IMR-90 (cell line): Measurements from ENCODE around the gene GCKR. TPM values are rescaled to one million over a fixed set of nuclear protein-coding genes. Genes with fewer than 3 reads are reported as not detected.

ENCODE experiments used
- ATAC-seq: fragments of 200-7000 bp; cut with Tn5 transposase; 2 replicates; pipeline ENCODE4 v1.9.1; 2020; ENCODE audit warnings: low read depth, mild to moderate bottlenecking, moderate library complexity
- BruUV-seq: library from RNA; stranded (reverse); fragments of 400-500 nt; replicated peaks from 2 replicates; lab custom pipeline; 2021; lab: Mats Ljungman, UMichigan
- CTCF ChIA-PET: fragments of 300-600 bp; formaldehyde crosslinking; extraction: SDS; loops from one replicate; lab custom pipeline; 2021; ENCODE audit warnings: antibody characterized with exemption; lab: Yijun Ruan, JAX
- POLR2A ChIA-PET: fragments of 300-600 bp; sonication (Branson Sonifier 250); formaldehyde crosslinking; loops from one replicate; lab custom pipeline; 2022; ENCODE audit warnings: antibody characterized with exemption; ENCODE audit not compliant: unreplicated experiment; lab: Charles Lee
- DNase-seq: peaks from one replicate; pipeline ENCODE4 v3.0.0; 2013
- H2AFZ ChIP-seq: replicated peaks from 2 replicates; pipeline ENCODE3; 2013; ENCODE audit warnings: low read length, mild to moderate bottlenecking; ENCODE audit not compliant: poor library complexity
- H2AK5ac ChIP-seq: 2 replicates; pipeline ENCODE4 v1.6.1; 2013; ENCODE audit warnings: low read depth, low read length, inconsistent platforms
- H2AK9ac ChIP-seq: replicated peaks from 2 replicates; pipeline ENCODE3; 2013; ENCODE audit warnings: mild to moderate bottlenecking, low read depth, low read length, moderate library complexity; ENCODE audit not compliant: poor library complexity
- H2BK120ac ChIP-seq: 2 replicates; pipeline ENCODE4 v1.6.1; 2013; ENCODE audit warnings: low read depth, low read length, inconsistent platforms
- H2BK15ac ChIP-seq: 3 replicates; pipeline ENCODE4 v1.6.1; 2013; ENCODE audit warnings: low read depth, low read length, inconsistent platforms
- H2BK20ac ChIP-seq: 2 replicates; pipeline ENCODE4 v1.6.1; 2013; ENCODE audit warnings: low read depth, mild to moderate bottlenecking, inconsistent platforms, low read length, moderate library complexity
- H2BK5ac ChIP-seq: 2 replicates; pipeline ENCODE4 v1.6.1; 2013; ENCODE audit warnings: mild to moderate bottlenecking, low read depth, low read length, inconsistent platforms; ENCODE audit not compliant: poor library complexity, severe bottlenecking
- H3K14ac ChIP-seq: replicated peaks from 2 replicates; pipeline ENCODE4 v1.6.1; 2013; ENCODE audit warnings: low read depth, low read length, inconsistent platforms
- H3K18ac ChIP-seq: 2 replicates; pipeline ENCODE4 v1.6.1; 2013; ENCODE audit warnings: low read depth, low read length, control low read depth
- H3K23ac ChIP-seq: 2 replicates; pipeline ENCODE4 v1.6.1; 2013; ENCODE audit warnings: low read depth, low read length, inconsistent platforms
- H3K27ac ChIP-seq: 2 replicates; pipeline ENCODE4 v1.5.1; 2013; ENCODE audit warnings: mild to moderate bottlenecking, control low read depth, low read length; ENCODE audit not compliant: insufficient read depth
- H3K27me3 ChIP-seq: 2 replicates; pipeline ENCODE4 v1.6.1; 2013; ENCODE audit warnings: low read length; ENCODE audit not compliant: control insufficient read depth, insufficient read depth
- H3K36me3 ChIP-seq: 2 replicates; pipeline ENCODE4 v1.6.1; 2013; ENCODE audit warnings: low read length, mixed read lengths; ENCODE audit not compliant: control insufficient read depth, insufficient read depth
- H3K4ac ChIP-seq: 2 replicates; pipeline ENCODE4 v1.6.1; 2013; ENCODE audit warnings: low read depth, low read length, inconsistent platforms
- H3K4me1 ChIP-seq: 2 replicates; pipeline ENCODE4 v1.6.1; 2013; ENCODE audit warnings: low read length, mixed read lengths; ENCODE audit not compliant: control insufficient read depth, insufficient read depth
- H3K4me2 ChIP-seq: 2 replicates; pipeline ENCODE4 v1.6.1; 2013; ENCODE audit warnings: low read depth, mild to moderate bottlenecking, control low read depth, low read length, moderate library complexity
- H3K4me3 ChIP-seq: 2 replicates; pipeline ENCODE4 v1.5.1; 2013; ENCODE audit warnings: low read depth, mild to moderate bottlenecking, control low read depth, low read length, moderate library complexity; ENCODE audit not compliant: insufficient read depth
- H3K56ac ChIP-seq: 2 replicates; pipeline ENCODE4 v1.6.1; 2013; ENCODE audit warnings: low read length, inconsistent platforms; ENCODE audit not compliant: insufficient read depth; ENCODE audit errors: extremely low read depth
- H3K79me1 ChIP-seq, 2 experiments: 2 replicates each; pipeline ENCODE4 v1.6.1; 2013; ENCODE audit warnings: low read length in 2 of 2, inconsistent platforms in 1 of 2, low read depth in 1 of 2
- H3K9ac ChIP-seq: 2 replicates; pipeline ENCODE4 v1.6.1; 2013; ENCODE audit warnings: low read depth, low read length, control low read depth
- H3K9me1 ChIP-seq: 2 replicates; pipeline ENCODE4 v1.6.1; 2013; ENCODE audit warnings: low read length, inconsistent platforms; ENCODE audit not compliant: insufficient read depth
- H3K9me3 ChIP-seq: 2 replicates; pipeline ENCODE4 v1.6.1; 2013; ENCODE audit warnings: low read length; ENCODE audit not compliant: control insufficient read depth, insufficient read depth
- H4K20me1 ChIP-seq: 2 replicates; pipeline ENCODE4 v1.6.1; 2013; ENCODE audit warnings: low read length, inconsistent platforms; ENCODE audit not compliant: insufficient read depth
- H4K5ac ChIP-seq: 2 replicates; pipeline ENCODE4 v1.6.1; 2013; ENCODE audit warnings: mild to moderate bottlenecking, low read depth, low read length, control low read depth
- H4K8ac ChIP-seq, 2 experiments: 2 replicates each; pipeline ENCODE4 v1.6.1; 2013; ENCODE audit warnings: low read depth in 2 of 2, low read length in 2 of 2, control low read depth in 1 of 2, inconsistent platforms in 1 of 2
- H4K91ac ChIP-seq: 2 replicates; pipeline ENCODE4 v1.6.1; 2013; ENCODE audit warnings: low read depth, low read length, inconsistent platforms; ENCODE audit not compliant: insufficient read depth
- BHLHE40 ChIP-seq: fragments of 150-350 bp; IDR thresholded peaks from 2 replicates; pipeline ENCODE4 v1.6.1; 2016; ENCODE audit warnings: mild to moderate bottlenecking, low read depth, low read length
- CEBPB ChIP-seq: IDR thresholded peaks from 2 replicates; pipeline ENCODE4 v1.6.1; 2012; ENCODE audit warnings: low read depth, low read length, improper control_type of control experiment
- FOS ChIP-seq: fragments of 150-350 bp; IDR thresholded peaks from 2 replicates; pipeline ENCODE4 v1.6.1; 2016; ENCODE audit warnings: low read depth, low read length
- MAFK ChIP-seq: IDR thresholded peaks from 2 replicates; pipeline ENCODE4 v1.6.1; 2012; ENCODE audit warnings: low read depth, low read length, improper control_type of control experiment
- MAZ ChIP-seq: IDR thresholded peaks from 2 replicates; pipeline ENCODE4 v1.6.1; 2012; ENCODE audit warnings: low read depth, mild to moderate bottlenecking, low read length, improper control_type of control experiment, moderate library complexity, borderline replicate concordance
- MXI1 ChIP-seq: IDR thresholded peaks from 2 replicates; pipeline ENCODE4 v1.6.1; 2012; ENCODE audit warnings: low read depth, mild to moderate bottlenecking, low read length, moderate library complexity, borderline replicate concordance
- NFE2L2 ChIP-seq: fragments of 150-350 bp; IDR thresholded peaks from 2 replicates; pipeline ENCODE4 v1.6.1; 2016; ENCODE audit warnings: low read depth, mild to moderate bottlenecking, low read length
- POLR2A ChIP-seq: IDR thresholded peaks from 2 replicates; pipeline ENCODE4 v1.6.1; 2012; ENCODE audit warnings: mild to moderate bottlenecking, low read depth, low read length
- RCOR1 ChIP-seq: IDR thresholded peaks from 2 replicates; pipeline ENCODE4 v1.6.1; 2012; ENCODE audit warnings: mild to moderate bottlenecking, low read length, improper control_type of control experiment; ENCODE audit not compliant: insufficient replicate concordance
- SMC3 ChIP-seq: fragments of 150-350 bp; IDR thresholded peaks from 2 replicates; pipeline ENCODE4 v1.6.1; 2016; ENCODE audit warnings: low read depth, mild to moderate bottlenecking, antibody characterized with exemption, low read length, moderate library complexity
- WGBS, 2 experiments: methylation state at CpG; one replicate each; pipeline versions ENCODE4 v1.1.5 to v1.1.7; 2013; ENCODE audit warnings: missing lambda C conversion rate in 2 of 2; ENCODE audit not compliant: insufficient read length in 1 of 2; ENCODE audit errors: extremely low coverage in 2 of 2; 5-methylcytosine and 5-hydroxymethylcytosine counted together
- dilution Hi-C: fragments of 300-500 bp; cut with HindIII; formaldehyde crosslinking; loops from one replicate; pipeline ENCODE4 v1.14.3; 2018; ENCODE audit warnings: low sequenced_read_pairs; ENCODE audit not compliant: unreplicated experiment
- in situ Hi-C: fragments of 300-500 bp; cut with MboI; formaldehyde crosslinking; loops from 3 replicates; pipeline ENCODE4 v1.14.3; 2019; ENCODE audit warnings: low sequenced_read_pairs, inconsistent platforms, mixed read lengths
- intact Hi-C: fragments of 100-400 bp; cut with micrococcal nuclease; formaldehyde crosslinking; loops from 2 replicates; pipeline ENCODE4 v1.10.0; 2022
- polyA plus RNA-seq, 3 experiments: library from polyadenylated mRNA; depleted of rRNA; stranded (reverse); fragments of >200 nt; gene quantifications; 2 replicates each; pipeline ENCODE4 v1.2.3, GENCODE V29; 2012; ENCODE audit warnings: low replicate concordance in 1 of 3
- total RNA-seq: library from RNA; depleted of rRNA; stranded (reverse); fragments of >200 nt; gene quantifications from 2 replicates; pipeline ENCODE4 v1.2.3, GENCODE V29; 2012
- TF ChIP-seq, protein P1 (sequence below): fragments of 150-350 bp; IDR thresholded peaks from 2 replicates; pipeline ENCODE4 v1.6.1; 2016; ENCODE audit warnings: low read depth, mild to moderate bottlenecking, low read length, moderate library complexity, borderline replicate concordance
- TF ChIP-seq, protein P2 (sequence below): conservative IDR thresholded peaks from 2 replicates; pipeline ENCODE4 v1.5.1; 2012; ENCODE audit warnings: mild to moderate bottlenecking, low read depth, low read length, improper control_type of control experiment

Gene GCKR
- total and polyA plus RNA-seq, 2 of the 4 experiments (the other 2 are of a cell fraction), result under 0.01 to 0.41 TPM

DNA sequence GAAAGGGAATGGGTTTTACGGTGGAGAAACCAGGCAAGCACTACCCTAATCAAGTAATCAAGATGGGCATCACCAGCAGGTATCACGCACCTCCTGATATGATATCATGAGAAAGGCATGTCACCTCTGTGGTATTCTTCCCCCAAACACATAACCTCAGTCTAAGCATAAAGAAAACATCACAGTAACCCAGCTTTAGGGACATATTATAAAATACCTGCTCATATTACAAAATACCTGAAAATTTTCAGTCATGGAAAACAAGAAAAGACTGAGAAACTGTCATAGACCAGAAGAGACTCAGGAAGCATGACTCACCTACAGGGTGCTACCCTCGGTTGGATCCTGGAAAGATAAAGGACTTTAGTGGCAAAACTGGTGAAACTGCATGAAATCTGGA lies 30.5 kb downstream of the GCKR start:
- no peak overlapping the region for H3K9ac ChIP-seq
- no peak overlapping the region for H3K23ac ChIP-seq
- no peak overlapping the region for H2BK20ac ChIP-seq
- ATAC-seq (no peak), DNase-seq (no peak)
- no peak overlapping the region for H4K8ac ChIP-seq
- no peak overlapping the region for H3K14ac ChIP-seq
- H2BK5ac ChIP-seq, result no peak overlapping the region
- H3K56ac ChIP-seq, result no peak overlapping the region
- no peak overlapping the region for H4K5ac ChIP-seq
- WGBS, 2 experiments, result no CpG with 5 or more reads among the region's 3 CpGs
- H3K18ac ChIP-seq, result no peak overlapping the region
- no peak overlapping the region for H3K4ac ChIP-seq
- intact Hi-C loops, result no loop called here
- no peak overlapping the region for H2AK9ac ChIP-seq
- H2AFZ ChIP-seq, result no peak overlapping the region
- H3K27me3 ChIP-seq, result peaks cover 19% of the 10 kb centered on the region
- H2AK5ac ChIP-seq, result no peak overlapping the region
- no peak overlapping the region for H3K4me3 ChIP-seq
- in situ Hi-C loops, result no loop called here
- H3K27ac ChIP-seq, result no peak overlapping the region
- no peaks in the 10 kb centered on the region for H3K36me3 ChIP-seq
- CTCF ChIA-PET, result no interaction called here
- H3K79me1 ChIP-seq, result no peaks in the 10 kb centered on the region
- 0 out of 2 replicates have a peak, but pooled peaks cover 2% of the 10 kb centered on the region for H3K9me3 ChIP-seq
- dilution Hi-C loops, result no loop called here
- H2BK120ac ChIP-seq, result no peak overlapping the region
- H2BK15ac ChIP-seq, result no peak overlapping the region
- H3K9me1 ChIP-seq, result no peaks in the 10 kb centered on the region
- H4K20me1 ChIP-seq, result no peaks in the 10 kb centered on the region
- no peak overlapping the region for H3K4me2 ChIP-seq
- no TSS peak for BruUV-seq
- H4K91ac ChIP-seq, result no peak overlapping the region
- H3K4me1 ChIP-seq, result no peaks in the 10 kb centered on the region
- TF ChIP-seq, protein P1, sequence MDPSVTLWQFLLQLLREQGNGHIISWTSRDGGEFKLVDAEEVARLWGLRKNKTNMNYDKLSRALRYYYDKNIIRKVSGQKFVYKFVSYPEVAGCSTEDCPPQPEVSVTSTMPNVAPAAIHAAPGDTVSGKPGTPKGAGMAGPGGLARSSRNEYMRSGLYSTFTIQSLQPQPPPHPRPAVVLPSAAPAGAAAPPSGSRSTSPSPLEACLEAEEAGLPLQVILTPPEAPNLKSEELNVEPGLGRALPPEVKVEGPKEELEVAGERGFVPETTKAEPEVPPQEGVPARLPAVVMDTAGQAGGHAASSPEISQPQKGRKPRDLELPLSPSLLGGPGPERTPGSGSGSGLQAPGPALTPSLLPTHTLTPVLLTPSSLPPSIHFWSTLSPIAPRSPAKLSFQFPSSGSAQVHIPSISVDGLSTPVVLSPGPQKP, result no peak
- TF ChIP-seq, protein P2, sequence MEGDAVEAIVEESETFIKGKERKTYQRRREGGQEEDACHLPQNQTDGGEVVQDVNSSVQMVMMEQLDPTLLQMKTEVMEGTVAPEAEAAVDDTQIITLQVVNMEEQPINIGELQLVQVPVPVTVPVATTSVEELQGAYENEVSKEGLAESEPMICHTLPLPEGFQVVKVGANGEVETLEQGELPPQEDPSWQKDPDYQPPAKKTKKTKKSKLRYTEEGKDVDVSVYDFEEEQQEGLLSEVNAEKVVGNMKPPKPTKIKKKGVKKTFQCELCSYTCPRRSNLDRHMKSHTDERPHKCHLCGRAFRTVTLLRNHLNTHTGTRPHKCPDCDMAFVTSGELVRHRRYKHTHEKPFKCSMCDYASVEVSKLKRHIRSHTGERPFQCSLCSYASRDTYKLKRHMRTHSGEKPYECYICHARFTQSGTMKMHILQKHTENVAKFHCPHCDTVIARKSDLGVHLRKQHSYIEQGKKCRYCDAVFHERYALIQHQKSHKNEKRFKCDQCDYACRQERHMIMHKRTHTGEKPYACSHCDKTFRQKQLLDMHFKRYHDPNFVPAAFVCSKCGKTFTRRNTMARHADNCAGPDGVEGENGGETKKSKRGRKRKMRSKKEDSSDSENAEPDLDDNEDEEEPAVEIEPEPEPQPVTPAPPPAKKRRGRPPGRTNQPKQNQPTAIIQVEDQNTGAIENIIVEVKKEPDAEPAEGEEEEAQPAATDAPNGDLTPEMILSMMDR, result no peak
- TF ChIP-seq MXI1 (no peak), MAZ (no peak), SMC3 (no peak), FOS (no peak), MAFK (no peak), RCOR1 (no peak), CEBPB (no peak), POLR2A (no peak), NFE2L2 (no peak), BHLHE40 (no peak)
- POLR2A ChIA-PET, result no interaction called here
